Peyer's patch (tissue), 4 donors: ENCODE results near the gene STARD10.

ENCODE experiments used
- CTCF ChIP-seq, 6 experiments: fragments of 450-650 bp in 4 of 6; fragments of 200-600 bp in 2 of 6; sonication (generic) in 1 of 6; IDR thresholded peaks; one replicate each; pipeline ENCODE4 v1.5.1; 2017 to 2019; ENCODE audit warnings: antibody characterized with exemption in 6 of 6, mild to moderate bottlenecking in 3 of 6, moderate library complexity in 1 of 6
- POLR2A ChIP-seq, 2 donors: fragments of 450-650 bp; IDR thresholded peaks; one replicate each; pipeline ENCODE4 v1.5.1; 2017; ENCODE audit warnings: antibody characterized with exemption in 2 of 2, mild to moderate bottlenecking in 2 of 2, moderate library complexity in 2 of 2

GRCh38 chr11:72776844-72777754 lies 16.7 kb downstream of the STARD10 start:
- TF ChIP-seq CTCF (IDR thresholded peaks at IDR 0.05) (no peak), POLR2A (IDR thresholded peaks at IDR 0.05) (no peak)
